ENCODE results near the gene PHF19. TPM values are rescaled to one million over a fixed set of nuclear protein-coding genes. Genes with fewer than 3 reads are reported as not detected.

PHF19 gene
- total and polyA plus RNA-seq, 10 of the 15 experiments (the other 5 are each of a cell fraction or from before 2014, with no cell fraction given): 26.0 to 133 (median 87.7) TPM

DNA sequence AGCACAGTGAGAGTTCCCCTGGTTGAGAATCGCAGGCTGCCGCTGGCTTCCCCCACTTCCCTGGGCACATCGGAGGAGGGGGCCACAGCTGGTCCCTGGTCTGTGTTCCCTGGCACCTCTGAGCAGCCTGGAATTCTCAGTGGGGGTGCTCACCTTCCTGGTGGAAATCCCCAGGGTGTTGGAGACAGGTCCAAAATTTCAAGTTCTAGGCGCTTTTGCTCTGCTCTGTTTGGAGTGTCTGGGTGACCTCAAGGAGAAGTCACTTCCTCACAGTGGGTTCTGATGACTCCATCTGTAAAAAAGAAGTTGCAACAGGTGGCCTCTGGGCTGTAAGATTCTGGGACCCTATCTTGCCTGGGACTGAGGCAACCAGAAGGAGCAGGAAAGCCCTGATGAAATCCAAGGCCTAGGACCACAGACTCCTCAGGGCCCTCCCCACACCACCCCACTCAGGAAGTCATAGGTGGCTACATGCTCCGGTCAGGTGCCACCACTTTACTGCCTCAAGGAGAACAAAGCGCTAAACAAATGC is 49.5 kb upstream of the PHF19 start, which contains the start of gene TRAF1 (continued):
- no peak; the same call in 1 of the 2 replicates for TF ChIP-seq DPF2 (IDR thresholded peaks at IDR 0.05)
- no peak for TF ChIP-seq MTA2 (IDR thresholded peaks at IDR 0.05; ENCODE audit: low read depth)

DNA sequence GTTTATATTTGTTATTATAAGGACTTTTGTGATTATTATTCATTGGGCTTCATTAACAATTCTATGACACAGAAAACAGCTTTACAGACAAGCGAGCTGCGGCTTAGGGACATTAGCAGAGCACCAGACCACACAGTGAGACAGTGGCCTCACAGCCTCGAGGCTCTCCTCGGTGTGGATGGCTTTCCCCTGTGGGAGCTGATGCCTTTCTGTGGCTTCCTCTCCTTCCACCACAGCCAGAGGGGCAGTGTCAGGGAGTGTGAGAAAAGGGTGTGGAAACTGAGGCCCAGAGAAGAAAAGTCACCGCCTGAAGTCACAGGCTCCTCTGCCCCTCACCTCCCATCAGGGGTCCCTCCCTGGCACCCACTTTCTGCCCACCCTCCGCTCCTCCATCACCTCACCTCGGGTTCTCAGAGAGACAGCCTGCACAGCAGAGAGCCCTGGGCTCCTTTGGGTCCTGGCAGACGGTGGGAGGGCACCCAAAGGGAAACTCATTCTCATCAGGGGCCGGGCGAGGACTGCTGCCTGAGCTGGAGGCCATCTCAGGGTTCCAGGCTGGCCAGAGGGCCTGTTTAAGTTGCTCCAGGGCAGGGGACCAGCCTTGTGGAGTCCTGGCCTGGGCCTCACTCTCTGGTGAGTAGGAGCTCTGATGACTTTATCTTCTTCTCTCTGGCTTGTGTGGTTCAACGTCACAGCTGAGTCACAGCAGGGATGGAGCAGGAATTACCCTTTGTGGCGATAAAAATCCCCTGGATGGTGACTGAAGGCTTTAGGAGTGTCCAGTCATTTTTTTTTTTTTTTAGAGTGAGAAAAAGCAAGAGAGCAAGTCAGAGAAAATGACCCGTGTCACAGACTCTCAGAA is 48.8 kb upstream of the PHF19 start:
- 1% methylated on average over 13 of the region's 13 CpGs for WGBS (ENCODE audit: insufficient coverage, insufficient replicate concordance, low lambda C conversion rate, missing lambda C conversion rate)
- Histone ChIP-seq H3K27me3 (replicated peaks in 1 of 2; ENCODE audit: control insufficient read depth in 2 of 2, insufficient read depth in 2 of 2, low read length in 1 of 2) (no peaks in the 10 kb centered on the region), H3K9me3 (replicated peaks; ENCODE audit: control insufficient read depth, insufficient read depth, low read length) (no peaks in the 10 kb centered on the region), H3K36me3 (ENCODE audit: control insufficient read depth in 2 of 2, insufficient read depth in 2 of 2, low read length in 1 of 2) (peaks cover 0 to 2% of the 10 kb centered on the region in 2 experiments; a peak in 2 of 4 replicates), H3K4me2 (ENCODE audit: control insufficient read depth, insufficient read depth) (peak overlapping the region; percentile 38), H3K79me2 (ENCODE audit: control insufficient read depth, insufficient read depth, low read length) (peaks cover 96% of the 10 kb centered on the region), H3K4me3 (peak overlapping the region; percentile 88), H3K9ac (ENCODE audit: control insufficient read depth, insufficient read depth, low read length) (peak overlapping the region; percentile 99), H3K4me1 (ENCODE audit: control insufficient read depth, insufficient read depth, low read length) (peaks cover 40% of the 10 kb centered on the region), H2AFZ (ENCODE audit: control insufficient read depth, low read depth, low read length) (no peak overlapping the region), H3K27ac (ENCODE audit: control insufficient read depth, insufficient read depth) (peak overlapping the region; percentile 99), H4K20me1 (ENCODE audit: control insufficient read depth, insufficient read depth) (no peaks in the 10 kb centered on the region)
- CTCF ChIA-PET: interaction anchor here (0.7 to 7.6 kb wide), 12 partner anchors 9 to 170 kb away, joined by 3 to 110 read pairs (median 6); no protein-coding TSS in a partner anchor
- RAD21 ChIA-PET (ENCODE audit: unreplicated experiment): interaction anchor here (0.7 to 11.9 kb wide), 14 partner anchors 9 to 210 kb away, joined by 3 to 196 read pairs (median 4); partner anchors contain the start of gene PHF19
- ATAC-seq: peak; percentile 54
- POLR2A ChIA-PET: interaction anchor here (0.5 to 18.1 kb wide), 15 partner anchors 8 to 1907 kb away, joined by 3 to 383 read pairs (median 6); no protein-coding TSS in a partner anchor
- SMC1A ChIA-PET (ENCODE audit: uncharacterized antibody, unreplicated experiment): interaction anchor here (0.7 to 26.1 kb wide), 9 partner anchors 10 to 57 kb away, joined by 3 to 522 read pairs (median 5); partner anchors contain the start of gene PHF19
- BruUV-seq (replicated peaks): no TSS peak
- in situ Hi-C loops (cut with MboI) (no loop called here), intact Hi-C loops (cut with micrococcal nuclease; ENCODE audit: unreplicated experiment) (loop anchor here (2.0 to 10.0 kb wide), 3 partner anchors 33 to 341 kb away; partner anchors contain the start of gene CDK5RAP2)
- FAIRE-seq: no peak
- DNase-seq (ENCODE audit: low read depth, low spot score): peak; percentile 86
- TF ChIP-seq SMARCA5 (IDR thresholded peaks at IDR 0.05): no peak
- TF ChIP-seq YBX1 (IDR thresholded peaks at IDR 0.05): no peak
- TF ChIP-seq, protein P1, sequence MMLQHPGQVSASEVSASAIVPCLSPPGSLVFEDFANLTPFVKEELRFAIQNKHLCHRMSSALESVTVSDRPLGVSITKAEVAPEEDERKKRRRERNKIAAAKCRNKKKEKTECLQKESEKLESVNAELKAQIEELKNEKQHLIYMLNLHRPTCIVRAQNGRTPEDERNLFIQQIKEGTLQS (IDR thresholded peaks at IDR 0.05; ENCODE audit: borderline replicate concordance, extremely low read depth, low read depth, low read length): no peak
- TF ChIP-seq ASH2L (IDR thresholded peaks at IDR 0.05; ENCODE audit: borderline replicate concordance, low read depth): no peak
- TF ChIP-seq NKRF (conservative IDR thresholded peaks at IDR 0.05): 0 out of 2 replicates have a peak, but pooled peaks have one; percentile 24
- no peak for TF ChIP-seq STAT3 (IDR thresholded peaks at IDR 0.05; ENCODE audit: low read depth, low read length)
- no peak; the same call in 1 of the 2 replicates for TF ChIP-seq WRNIP1 (IDR thresholded peaks at IDR 0.05; ENCODE audit: borderline replicate concordance, low read depth, low read length)
- TF ChIP-seq ZNF217 (IDR thresholded peaks at IDR 0.05): no peak
- peak; percentile 53 for TF ChIP-seq YY1 (IDR thresholded peaks at IDR 0.05; ENCODE audit: low read depth, low read length)
- TF ChIP-seq SIX5 (IDR thresholded peaks at IDR 0.05; ENCODE audit: low read depth, low read length, severe bottlenecking): no peak
- peak; percentile 81 for TF ChIP-seq ATF7 (IDR thresholded peaks at IDR 0.05; ENCODE audit: low read depth)
- TF ChIP-seq NR2C2 (IDR thresholded peaks at IDR 0.05; ENCODE audit: borderline replicate concordance, control insufficient read depth, insufficient read length, low read depth): no peak
- TF ChIP-seq MAX (IDR thresholded peaks at IDR 0.05; ENCODE audit: low read depth, low read length): no peak
- peak; percentile 51 for TF ChIP-seq SKIL (IDR thresholded peaks at IDR 0.05; ENCODE audit: low read depth, poor library complexity, severe bottlenecking)

Measured in GM12878 (cell line).